Measurements from ENCODE around the gene LRRC27. TPM values are rescaled to one million over a fixed set of nuclear protein-coding genes. Genes with fewer than 3 reads are reported as not detected.

Gene LRRC27
- total RNA-seq, 1 experiment from 2014 or later, result 4.1 TPM

- Histone ChIP-seq H3K9me3 (ENCODE audit: control insufficient read depth in 1 of 2, insufficient read depth in 1 of 2, low read depth in 1 of 2, low read length in 2 of 2) (no peaks in the 10 kb centered on the region), H3K9ac (ENCODE audit: low read length) (no peak overlapping the region), H4K20me1 (ENCODE audit: insufficient read depth) (no peaks in the 10 kb centered on the region), H3K9me2 (ENCODE audit: insufficient read depth) (no peaks in the 10 kb centered on the region), H2AFZ (ENCODE audit: low read depth, low read length, poor library complexity, severe bottlenecking) (no peak overlapping the region), H3K4me1 (ENCODE audit: control insufficient read depth in 1 of 2, insufficient read depth in 2 of 2, low read length in 2 of 2) (peaks cover 13 to 23% of the 10 kb centered on the region in 2 experiments), H3K79me2 (ENCODE audit: insufficient read depth, low read length) (no peaks in the 10 kb centered on the region), H3K4me2 (ENCODE audit: low read length) (no peak overlapping the region), H3K4me3 (replicated peaks in 1 of 2; ENCODE audit: low read depth in 1 of 2, low read length in 2 of 2) (no peak overlapping the region), H3K27me3 (ENCODE audit: insufficient read depth, low read length) (no peaks in the 10 kb centered on the region), H3K36me3 (ENCODE audit: control insufficient read depth in 1 of 2, insufficient read depth in 2 of 2, low read length in 2 of 2) (no peaks in the 10 kb centered on the region), H3K27ac (ENCODE audit: low read depth, low read length) (no peak overlapping the region)
- CTCF ChIA-PET, result no interaction called here
- ATAC-seq (no peak), DNase-seq (ENCODE audit: low read depth, low spot score) (no peak)
- no TSS peak for BruUV-seq (replicated peaks)
- TF ChIP-seq EGR1 (IDR thresholded peaks at IDR 0.05; ENCODE audit: low read depth) (no peak), POLR2A (IDR thresholded peaks at IDR 0.05; ENCODE audit: borderline replicate concordance, extremely low read depth, insufficient read depth, insufficient read length) (no peak), ZNF274 (IDR thresholded peaks at IDR 0.05; ENCODE audit: low read depth, low read length) (no peak), ZFX (IDR thresholded peaks at IDR 0.05) (no peak), POLR2AphosphoS5 (IDR thresholded peaks at IDR 0.05; ENCODE audit: low read depth, low read length) (no peak), ZBTB33 (IDR thresholded peaks at IDR 0.05; ENCODE audit: extremely low read depth, insufficient replicate concordance, low read length) (no peak), FOSL1 (IDR thresholded peaks at IDR 0.05; ENCODE audit: low read depth) (no peak), SRF (IDR thresholded peaks at IDR 0.05; ENCODE audit: low read depth) (no peak), CBX3 (IDR thresholded peaks at IDR 0.05; ENCODE audit: low read depth) (no peak), SIN3A (IDR thresholded peaks at IDR 0.05; ENCODE audit: low read depth) (no peak), SP1 (IDR thresholded peaks at IDR 0.05; ENCODE audit: low read depth) (no peak), RAD21 (IDR thresholded peaks at IDR 0.05; ENCODE audit: low read depth) (no peak), CEBPB (IDR thresholded peaks at IDR 0.05; ENCODE audit: low read depth) (no peak), ATF3 (IDR thresholded peaks at IDR 0.05) (no peak), EZH2phosphoT487 (IDR thresholded peaks at IDR 0.05; ENCODE audit: borderline replicate concordance) (no peak), YY1 (IDR thresholded peaks at IDR 0.05; ENCODE audit: extremely low read depth, insufficient replicate concordance, low read depth, low read length) (no peak)
- intact Hi-C loops (cut with micrococcal nuclease), result no loop called here
- POLR2A ChIA-PET, result no interaction called here
- RAD21 ChIA-PET (ENCODE audit: low non-redundant PET in 1 of 2, low total read pairs in 2 of 2, uncharacterized antibody in 2 of 2, unreplicated experiment in 2 of 2), result no interaction called here
Measured at GRCh38 chr10:132313305-132313704, 18.7 kb upstream of the LRRC27 start.
